SU-DHL-6 (cell line): ENCODE results near the gene PHACTR1.

Experiments
- EZH2phosphoT487 ChIP-seq: fragments of 200-600 bp; sonication (generic), shearing (Covaris generic); conservative IDR thresholded peaks from 2 replicates; pipeline ENCODE4 v1.6.1; 2018; ENCODE audit warnings: mild to moderate bottlenecking, antibody characterized with exemption, low read length, moderate library complexity, mixed read lengths
- TF ChIP-seq, protein P1 (sequence below): fragments of 200-600 bp; sonication (generic); IDR thresholded peaks from one replicate; pipeline ENCODE4 v1.5.1; 2017; ENCODE audit warnings: antibody characterized with exemption, mild to moderate bottlenecking, low read length, moderate library complexity; ENCODE audit not compliant: insufficient read depth, poor library complexity, severe bottlenecking

DNA sequence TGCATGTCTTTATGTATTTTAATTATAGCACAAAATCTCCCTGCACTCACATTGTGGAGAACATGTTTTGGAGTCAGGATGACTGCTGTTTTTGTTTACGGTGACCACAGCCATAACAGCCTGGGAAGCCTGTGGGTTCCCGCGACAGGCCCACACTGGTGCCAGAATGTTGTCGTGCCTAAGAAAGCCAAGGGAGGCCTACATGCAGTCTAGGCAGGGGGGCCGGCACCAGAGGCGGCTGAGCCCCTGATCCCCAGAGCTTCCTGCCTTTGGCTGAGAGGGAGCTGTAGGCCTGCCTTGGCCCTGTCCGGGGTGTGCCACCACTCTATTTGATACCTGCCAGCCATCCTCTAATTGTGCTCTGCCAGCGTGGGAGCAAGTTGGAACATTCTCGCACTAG lies 565.1 kb downstream of the PHACTR1 start:
- TF ChIP-seq, protein P1, sequence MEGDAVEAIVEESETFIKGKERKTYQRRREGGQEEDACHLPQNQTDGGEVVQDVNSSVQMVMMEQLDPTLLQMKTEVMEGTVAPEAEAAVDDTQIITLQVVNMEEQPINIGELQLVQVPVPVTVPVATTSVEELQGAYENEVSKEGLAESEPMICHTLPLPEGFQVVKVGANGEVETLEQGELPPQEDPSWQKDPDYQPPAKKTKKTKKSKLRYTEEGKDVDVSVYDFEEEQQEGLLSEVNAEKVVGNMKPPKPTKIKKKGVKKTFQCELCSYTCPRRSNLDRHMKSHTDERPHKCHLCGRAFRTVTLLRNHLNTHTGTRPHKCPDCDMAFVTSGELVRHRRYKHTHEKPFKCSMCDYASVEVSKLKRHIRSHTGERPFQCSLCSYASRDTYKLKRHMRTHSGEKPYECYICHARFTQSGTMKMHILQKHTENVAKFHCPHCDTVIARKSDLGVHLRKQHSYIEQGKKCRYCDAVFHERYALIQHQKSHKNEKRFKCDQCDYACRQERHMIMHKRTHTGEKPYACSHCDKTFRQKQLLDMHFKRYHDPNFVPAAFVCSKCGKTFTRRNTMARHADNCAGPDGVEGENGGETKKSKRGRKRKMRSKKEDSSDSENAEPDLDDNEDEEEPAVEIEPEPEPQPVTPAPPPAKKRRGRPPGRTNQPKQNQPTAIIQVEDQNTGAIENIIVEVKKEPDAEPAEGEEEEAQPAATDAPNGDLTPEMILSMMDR: no peak
- no peak for TF ChIP-seq EZH2phosphoT487
